ENCODE data around the gene CCDC175. TPM values are rescaled to one million over a fixed set of nuclear protein-coding genes. Genes with fewer than 3 reads are reported as not detected.

CCDC175 gene
- not detected in 2 replicates for total RNA-seq (2014; rRNA removed; shearing (Covaris generic))

DNA sequence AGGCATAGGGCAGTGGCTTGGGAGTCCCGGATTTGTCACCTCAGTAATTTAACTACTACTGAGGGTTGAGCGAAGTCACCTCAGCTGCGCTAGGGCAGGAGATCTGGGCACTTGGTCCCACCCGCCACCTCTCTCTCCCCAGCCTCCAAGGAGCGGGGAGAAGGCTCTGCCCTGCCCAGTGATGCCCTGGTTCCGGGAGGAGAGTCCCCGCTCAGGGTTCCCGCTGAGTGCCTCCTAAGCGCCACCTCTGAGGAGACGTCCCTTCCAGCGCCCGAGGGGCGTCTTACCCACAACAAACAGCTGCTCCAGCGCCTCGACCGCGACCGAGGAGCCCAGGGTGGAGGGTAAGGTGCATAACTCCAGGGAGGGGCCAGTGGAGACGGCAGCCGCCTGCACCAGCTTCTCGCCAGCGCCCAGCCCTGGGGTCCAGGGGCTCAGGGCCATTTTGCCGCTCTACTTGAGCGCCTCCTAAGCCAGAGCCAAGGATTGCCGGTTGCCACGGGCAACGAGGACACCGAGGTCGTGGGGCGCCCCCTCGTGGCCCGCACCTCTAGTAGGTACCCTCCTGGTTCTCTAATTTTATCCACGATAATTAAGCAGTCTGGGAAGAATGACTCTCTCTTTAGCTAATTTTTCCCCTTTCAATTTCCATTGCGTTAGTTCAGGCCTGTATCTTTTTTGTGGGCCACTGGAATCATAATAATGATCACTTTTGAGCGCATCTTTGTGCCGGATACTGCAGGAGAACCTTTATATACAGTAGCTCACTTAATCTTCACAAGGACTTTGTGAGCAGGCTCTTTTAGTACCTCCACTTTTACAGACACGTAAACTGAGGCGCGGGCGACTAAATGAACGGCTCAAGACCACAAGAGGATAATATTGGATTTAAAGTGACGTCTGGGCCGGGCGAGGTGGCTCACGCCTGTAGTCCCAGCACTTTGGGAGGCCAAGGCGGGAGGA lies at the start of gene CCDC175:
Gene CCDC175, minus strand, starts transcription at position 481 of the 963 bp plus-strand sequence. Its CDS starts 37 bp downstream, at position 444.
- DNase-seq (ENCODE audit: low read depth): peak; percentile 83

DNA sequence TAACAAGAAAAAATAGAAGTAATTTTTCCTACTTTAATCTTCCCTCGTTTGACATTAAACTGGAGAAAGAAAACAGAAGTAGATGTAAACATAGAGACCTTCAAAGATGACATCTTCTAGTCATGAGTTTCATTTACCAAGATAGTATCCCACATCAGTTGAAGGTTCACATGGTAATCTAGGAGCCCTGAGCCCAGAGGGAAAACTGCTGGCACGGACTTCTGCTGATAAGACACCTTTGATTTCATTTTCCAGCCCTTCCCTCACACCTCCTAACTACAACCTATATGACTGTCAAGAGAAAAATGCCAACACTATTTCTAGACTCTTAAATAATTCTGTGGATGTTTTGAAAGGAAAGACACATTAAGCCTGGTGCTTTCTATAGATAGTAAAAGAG lies 46.0 kb upstream of the CCDC175 start:
- DNase-seq (ENCODE audit: low read depth): no peak

DNA sequence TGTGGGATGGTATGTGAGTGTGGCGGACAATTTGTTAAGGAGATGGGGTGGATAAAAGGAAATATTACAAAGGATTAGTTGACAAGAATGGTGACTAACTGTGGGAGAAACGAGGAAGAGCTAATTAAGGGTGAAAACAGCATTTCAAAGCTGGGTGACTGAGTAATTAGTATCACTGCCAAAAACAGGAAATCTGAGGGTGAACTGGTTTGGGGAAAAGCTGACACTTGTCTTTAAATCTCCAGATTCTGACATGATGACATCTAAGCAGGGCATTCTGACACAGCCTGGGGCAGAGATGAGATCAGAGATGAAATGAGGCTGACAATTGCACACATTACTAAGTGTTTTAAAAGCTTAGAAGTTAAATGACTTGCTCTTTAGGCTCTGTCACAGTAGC lies 42.4 kb upstream of the CCDC175 start:
- peak; percentile 14 for DNase-seq (ENCODE audit: low read depth)

DNA sequence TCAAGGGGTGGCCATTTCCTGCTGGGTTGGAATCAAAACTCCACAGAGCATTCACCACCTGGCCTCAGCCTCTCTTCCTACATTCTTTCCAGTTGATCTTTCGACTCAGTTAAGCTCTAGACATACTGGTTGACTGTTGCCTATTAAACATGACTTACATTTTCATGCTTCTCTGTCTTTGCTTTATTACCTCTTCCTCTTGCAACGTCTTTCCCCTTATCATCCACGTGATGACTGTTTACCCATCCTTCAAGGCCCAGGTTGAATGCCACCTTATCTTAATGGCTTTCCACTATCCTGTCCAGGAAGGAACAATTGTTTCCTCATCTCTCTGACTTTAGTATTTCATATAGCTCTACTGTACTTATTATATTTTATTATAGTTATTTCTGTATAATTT lies 24.4 kb upstream of the CCDC175 start:
- no peak for DNase-seq (ENCODE audit: low read depth)

DNA sequence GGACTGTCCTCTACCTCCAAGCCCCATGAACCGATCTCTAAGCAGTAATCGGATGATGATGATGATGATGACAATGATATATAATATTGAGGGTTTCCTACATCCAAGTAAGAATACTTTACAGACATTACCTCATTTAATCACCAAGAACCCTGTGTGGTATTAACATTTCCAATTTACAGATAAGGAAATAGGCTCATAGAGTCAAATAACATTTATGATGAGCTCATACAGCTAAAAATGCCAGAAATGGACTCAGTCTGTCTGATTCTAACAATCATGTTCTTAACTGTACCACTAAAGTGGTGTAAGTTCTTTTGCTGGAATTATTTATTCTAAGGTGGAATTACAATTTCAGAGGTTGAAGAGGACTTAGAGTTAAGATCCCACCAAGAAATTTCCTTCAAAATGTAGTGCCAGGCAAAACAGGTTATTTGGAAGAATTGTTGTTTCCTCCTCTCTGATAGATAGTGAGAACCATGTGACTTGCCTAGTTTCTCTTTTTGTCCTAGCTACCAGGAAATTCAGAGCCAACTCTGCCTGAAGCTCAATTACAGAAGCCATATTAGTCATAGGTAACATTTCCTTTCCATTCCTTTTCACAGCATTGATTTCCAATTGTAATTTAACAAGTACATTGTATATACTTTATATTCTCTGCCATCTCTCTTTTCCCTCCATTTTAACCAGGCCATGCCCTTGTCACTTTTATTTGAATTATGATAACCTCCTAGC lies 23.8 kb upstream of the CCDC175 start:
- DNase-seq (ENCODE audit: low read depth): no peak

DNA sequence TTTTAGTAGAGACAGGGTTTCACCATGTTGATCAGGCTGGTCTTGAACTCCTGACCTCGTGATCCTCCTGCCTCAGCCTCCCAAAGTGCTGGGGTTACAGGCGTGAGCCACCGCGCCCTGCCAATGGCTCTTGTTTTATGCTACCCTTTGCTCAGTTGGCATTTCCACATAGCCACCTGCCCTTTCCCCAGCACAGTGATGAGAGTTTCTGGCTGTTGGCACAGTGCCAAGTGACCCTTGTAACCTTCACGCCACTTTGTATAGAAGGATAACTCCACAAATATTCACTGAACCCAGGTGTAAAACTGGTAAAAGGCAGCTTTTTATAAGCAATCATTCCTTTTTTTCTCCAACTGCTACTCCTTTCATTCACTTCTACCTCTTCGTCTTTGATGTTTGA lies 18.5 kb upstream of the CCDC175 start:
- DNase-seq (ENCODE audit: low read depth): no peak

DNA sequence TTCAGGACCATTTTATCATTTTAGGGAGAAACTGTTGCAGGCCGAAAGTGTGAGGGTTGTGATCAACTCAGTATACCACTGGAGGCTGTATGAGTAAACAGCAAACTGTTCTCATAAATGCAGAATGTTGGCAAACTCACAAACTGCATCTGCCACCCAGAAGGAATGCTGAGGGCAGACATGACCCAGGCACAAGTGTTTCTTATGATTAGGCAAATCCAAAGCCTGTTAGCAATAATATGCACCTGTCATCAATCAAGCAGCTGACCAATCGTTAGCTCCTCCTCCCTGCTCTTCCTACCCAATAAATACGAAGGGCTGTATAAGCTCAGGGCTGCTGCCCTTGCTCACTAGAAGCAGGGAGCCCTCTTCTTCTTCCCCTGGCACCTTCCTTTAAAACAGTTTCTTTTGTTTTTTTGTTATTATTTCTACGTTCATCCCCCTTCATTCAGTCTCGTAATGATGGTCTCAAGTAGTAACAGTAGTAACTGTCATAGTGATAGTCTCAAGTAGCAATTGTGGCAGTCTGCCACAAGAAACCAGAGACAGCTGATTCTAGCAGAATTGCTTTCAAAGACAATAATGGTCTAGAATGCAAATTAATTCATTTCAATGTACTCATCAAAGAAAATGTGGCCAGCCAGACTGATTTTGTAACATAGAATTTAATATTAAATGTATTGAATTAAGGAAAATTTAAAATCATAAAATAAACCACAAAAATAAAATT lies 15.2 kb upstream of the CCDC175 start:
- no peak for DNase-seq (ENCODE audit: low read depth)

DNA sequence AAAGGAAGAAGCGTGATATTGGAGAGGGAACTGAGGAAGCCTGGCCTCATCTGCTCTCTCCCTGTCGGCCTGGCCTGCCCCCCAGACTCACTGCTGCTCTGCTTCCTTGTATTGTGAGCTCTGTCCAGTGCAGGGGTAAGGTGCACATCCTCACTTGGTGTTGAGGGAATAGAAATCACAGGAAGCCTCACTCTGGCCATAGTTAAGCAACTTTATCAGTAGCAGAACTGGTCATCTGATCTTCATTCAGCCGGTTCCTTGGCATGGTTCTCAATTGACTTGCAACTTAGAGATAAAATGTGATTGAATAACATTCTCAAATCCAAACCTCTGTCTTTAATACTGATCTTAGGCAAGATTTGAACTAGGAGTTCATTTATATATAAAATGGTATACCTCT lies 11.5 kb upstream of the CCDC175 start:
- no peak for DNase-seq (ENCODE audit: low read depth)

DNA sequence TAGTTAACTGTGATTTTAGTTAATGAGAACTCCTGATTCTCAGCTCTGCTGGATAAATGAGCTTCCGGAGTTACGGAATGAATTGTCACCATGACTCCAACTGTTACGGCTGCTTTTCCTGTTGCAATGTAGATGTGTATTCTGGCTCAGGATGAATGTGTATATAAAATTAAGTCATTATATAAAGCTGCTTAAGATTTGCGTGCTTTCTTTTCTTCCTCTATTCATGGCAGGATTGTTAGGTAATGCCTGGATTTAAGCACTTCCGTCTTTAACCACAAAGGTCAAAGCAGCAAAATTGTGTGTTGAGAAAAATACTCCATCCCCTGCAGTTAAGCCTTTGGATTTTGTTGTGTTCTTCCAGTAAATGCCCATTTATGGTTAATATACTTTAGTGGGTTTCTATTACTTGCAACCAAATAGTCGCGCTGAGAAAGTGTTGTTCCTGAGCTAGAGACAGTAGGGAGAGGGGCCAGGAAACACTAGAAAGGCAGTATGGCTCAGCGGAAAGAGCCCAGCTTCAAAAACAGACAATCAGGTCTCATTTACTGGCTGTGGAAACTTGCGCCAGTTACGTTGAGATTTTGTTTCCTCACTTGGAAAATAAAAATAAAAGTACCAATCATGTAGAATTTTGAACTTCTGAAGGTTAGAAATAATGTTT lies 9.4 kb upstream of the CCDC175 start:
- DNase-seq (ENCODE audit: low read depth): peak; percentile 82

DNA sequence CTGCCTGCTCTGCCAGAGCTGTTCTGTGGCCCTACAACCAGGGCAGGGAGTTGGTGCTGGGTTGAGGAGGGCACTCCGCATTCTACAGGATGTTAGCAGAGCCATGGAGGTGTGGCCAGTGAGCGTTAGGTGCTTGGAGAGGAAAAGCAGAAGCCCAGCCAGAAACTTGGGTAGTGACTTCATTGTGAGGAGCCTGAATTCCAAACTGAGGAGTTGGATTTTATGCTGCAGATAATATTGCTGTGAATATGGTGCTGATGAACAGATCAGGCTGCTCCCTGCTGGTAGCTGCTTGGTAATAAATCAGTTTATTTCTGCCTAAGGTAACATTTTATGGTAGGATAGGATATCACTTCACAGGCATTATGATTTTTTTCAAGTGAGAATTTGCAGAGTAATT lies 7.1 kb upstream of the CCDC175 start:
- DNase-seq (ENCODE audit: low read depth): peak; percentile 38

DNA sequence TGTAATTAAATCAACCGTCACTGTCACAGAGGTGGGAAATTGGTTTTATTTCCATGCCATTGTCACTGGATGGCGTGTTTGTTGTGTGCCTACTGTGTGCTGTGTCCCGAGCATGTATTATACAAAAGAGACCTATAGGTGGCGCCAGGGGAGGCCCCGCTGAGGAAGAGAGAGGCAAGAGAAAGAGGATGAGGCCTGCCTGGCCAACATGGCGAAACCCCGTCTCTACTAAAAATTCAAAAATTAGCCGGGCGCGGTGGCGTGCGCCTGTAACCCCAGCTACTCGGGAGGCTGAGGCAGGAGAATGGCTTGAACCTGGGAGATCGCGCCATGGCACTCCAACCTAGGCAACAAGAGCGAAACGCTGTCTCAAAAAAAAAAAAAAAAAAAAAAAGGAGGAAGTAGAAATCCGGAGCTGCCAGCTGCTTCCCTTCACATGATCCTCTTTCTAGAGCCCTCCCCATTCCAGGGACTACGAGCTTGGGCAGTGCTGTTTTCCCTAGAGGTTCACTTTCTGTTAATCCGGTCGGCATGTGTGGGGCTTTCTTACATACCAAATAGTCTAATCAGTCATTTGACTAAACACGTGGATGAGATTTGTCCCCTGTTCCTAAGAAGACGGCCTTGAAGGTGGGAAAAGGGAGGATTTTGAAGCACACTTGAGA lies 6.4 kb upstream of the CCDC175 start:
- DNase-seq (ENCODE audit: low read depth): no peak

DNA sequence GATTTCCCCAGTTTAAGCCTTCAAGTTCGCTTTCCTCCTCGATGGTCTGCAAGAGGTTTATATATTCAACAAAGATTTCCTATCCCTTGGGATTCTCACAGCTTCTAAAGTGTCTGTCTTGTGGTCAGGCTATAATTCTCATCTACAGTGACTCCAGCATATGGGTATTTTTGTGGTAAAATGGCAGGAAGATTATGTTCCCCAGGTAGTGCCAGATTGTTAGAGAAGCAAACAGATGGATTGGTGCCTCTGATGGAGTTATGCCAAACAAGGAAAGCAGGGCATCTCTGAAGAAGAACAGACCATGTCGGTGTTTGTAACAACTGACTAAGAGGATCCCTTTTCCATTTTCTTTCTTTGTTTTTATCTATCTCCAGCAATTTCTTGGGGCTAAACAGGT lies 5.5 kb upstream of the CCDC175 start:
- peak; percentile 24 for DNase-seq (ENCODE audit: low read depth)

DNA sequence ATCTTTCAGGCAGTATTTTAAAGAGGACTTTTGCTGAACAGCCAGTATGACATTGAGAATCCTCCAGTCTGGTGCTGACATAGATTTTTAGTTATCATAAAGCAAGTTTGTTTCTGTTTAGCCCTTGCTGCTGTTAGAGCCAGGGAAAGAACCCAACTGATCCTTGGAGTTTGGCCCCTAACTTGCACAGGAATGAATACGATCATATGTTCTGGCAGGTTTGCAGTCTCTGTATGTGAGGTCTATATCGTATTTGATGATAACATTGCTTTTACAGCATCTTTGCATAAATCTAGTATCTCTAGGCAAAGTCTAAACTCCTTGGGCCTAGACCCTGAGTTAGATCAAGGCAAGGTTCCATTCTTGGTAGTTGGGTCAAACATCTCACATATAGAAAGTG lies 4.3 kb upstream of the CCDC175 start:
- DNase-seq (ENCODE audit: low read depth): no peak

DNA sequence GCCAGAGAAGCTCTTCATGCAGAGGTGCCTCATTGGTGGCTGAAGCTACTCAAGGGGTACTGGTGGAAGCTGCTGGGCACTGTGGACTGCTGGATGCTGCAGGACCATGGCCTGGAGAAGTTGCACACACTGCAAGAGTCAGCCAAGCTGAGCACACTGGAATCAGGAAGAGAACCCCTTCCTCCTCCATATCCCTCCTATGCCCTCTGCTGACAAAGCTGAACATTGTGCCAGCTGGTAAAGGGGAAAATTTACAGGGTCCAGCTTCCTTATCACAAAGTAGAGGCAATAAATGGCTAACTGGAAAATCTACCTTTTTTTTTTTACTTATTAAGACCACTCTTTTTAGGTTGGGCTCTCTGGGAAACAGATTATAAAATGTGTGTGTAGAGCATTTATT lies 6.5 kb downstream of the CCDC175 start:
- DNase-seq (ENCODE audit: low read depth): peak; percentile 36

DNA sequence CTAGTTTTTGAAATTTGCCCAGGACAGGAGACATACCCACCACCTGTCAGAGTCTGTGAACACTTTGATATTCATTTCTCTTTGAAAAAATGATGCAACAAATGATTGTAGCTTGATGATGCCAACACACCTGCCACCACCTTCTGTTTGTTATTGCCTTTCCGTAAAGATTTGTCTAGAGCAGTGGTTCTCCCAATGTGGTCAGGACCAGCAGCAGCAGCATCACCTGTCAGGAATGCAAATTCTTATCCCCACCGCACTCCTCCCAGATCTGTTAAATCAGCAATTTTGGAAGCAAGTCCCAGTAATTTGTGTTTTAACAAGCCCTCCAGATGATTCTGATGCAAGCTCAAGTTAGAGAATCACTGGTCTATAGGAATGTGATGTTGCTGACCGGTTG lies 9.9 kb downstream of the CCDC175 start:
- peak; percentile 24 for DNase-seq (ENCODE audit: low read depth)

DNA sequence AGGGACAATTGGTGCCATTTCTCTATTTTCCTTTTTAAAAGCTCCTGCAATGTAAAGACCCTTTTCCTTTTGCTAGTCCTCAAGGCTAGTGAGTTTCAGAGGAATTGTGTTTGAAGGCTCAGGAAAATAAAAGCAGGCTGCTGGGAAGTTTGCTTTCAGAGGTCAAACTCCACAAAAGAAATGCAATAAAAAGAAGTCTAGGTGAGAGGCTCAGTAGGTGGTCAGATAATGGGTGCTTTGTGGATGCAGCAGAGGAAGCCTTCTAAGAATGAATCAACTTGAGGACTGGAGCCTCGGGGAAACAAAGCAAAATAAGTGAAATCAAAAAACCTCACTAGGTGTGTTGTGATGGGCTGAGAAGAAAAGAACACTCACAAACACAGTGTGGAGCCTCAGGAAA lies 10.3 kb downstream of the CCDC175 start:
- DNase-seq (ENCODE audit: low read depth): no peak

DNA sequence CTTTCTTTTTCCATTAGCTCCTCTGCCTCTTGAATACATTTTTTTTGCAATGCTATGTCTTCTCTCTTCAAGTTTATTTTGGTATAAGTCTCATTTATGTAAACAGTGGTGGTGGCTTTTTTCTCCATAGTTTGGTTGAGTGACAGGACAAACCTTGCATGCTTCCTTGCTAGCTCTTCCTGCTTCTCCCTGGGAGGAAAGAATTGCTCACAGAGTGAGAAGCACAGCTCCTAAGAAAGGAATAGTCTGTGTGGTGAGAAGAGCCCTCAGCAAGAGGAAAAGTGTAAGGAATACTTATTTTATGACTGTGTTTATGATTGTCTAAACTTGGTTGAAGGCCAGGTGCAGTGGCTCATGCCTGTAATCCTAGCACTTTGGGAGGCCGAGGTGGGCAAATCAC lies 11.5 kb downstream of the CCDC175 start:
- DNase-seq (ENCODE audit: low read depth): peak; percentile 60

DNA sequence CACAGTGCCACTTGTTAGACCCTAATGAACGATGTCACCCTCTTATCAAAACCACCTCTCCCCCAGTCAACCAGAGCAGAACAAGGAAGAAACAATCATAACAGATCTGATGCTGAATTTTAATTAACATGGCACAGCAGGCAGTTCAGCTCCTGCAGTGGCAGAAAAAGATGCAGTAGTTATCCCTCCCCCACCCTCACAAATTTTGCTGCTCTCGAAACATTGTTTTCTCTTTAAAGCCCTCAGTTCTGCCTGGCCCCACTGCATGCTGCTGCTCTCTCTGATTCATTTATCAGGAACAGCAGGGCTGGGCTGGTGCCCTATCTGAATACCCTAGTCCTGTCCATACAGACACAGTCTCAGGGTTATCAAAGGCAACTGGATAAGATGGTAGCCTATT lies 12.2 kb downstream of the CCDC175 start:
- no peak for DNase-seq (ENCODE audit: low read depth)

DNA sequence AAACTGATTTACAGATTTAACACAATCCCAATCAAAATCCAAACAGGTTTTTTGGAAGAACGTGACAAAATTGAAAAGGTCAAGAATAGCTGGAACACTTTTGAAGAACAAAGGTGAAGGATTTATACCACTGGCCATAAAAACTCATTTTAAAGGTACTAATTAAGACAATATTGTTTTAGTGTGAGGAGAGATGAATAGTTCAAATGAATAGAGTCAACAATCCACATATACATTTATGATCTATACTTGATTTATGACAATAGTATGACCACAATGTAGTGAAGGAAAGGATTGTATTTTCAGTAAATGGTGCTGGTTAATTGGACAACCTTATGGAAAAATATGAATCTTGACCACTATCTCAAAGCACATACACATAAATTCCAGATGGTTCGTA lies 29.3 kb downstream of the CCDC175 start:
- DNase-seq (ENCODE audit: low read depth): no peak

DNA sequence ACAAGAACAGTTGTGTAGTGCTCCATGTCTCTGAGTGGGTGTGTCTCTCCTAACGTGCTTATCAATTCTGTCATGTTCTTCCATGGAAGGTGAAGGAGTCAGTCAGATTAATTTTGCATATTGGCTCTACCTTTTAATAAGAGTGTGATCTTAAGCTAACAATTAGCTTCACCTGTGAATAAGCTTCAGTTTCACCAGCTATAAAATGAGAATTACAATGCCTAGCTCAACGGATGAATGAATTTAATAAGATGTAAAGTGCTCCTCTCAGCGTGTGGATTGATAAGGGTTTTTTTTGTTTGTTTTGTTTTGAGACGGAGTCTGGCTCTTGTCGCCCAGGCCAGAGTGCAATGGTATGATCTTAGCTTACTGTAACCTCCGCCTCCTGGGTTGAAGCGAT lies 32.7 kb downstream of the CCDC175 start:
- no peak for DNase-seq (ENCODE audit: low read depth)

DNA sequence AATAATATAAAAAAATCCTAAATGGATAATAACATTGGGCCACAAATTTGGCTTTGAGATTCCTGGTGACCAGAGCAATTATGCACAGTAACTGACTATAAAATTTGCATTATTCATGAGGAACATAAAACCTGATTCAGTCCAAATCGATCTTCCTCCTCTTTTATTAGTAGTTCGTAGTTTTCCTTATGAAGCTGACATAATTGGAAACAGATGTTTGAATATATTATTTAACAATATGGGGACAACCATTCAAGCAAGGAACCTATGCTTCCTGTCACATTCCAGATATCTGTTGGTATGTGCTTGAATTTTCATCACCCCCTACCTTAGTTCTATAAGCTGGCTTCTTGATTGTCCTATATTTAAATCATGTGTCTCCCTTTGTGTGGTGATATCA lies 34.9 kb downstream of the CCDC175 start:
- DNase-seq (ENCODE audit: low read depth): no peak
